ENCODE results near the gene ADAM21.
"Not testable (repeated sequence)": the region's sequence is repeated elsewhere in the genome, so short reads cannot be mapped to it uniquely, and the experiment has no call there.

Gene ADAM21

DNA sequence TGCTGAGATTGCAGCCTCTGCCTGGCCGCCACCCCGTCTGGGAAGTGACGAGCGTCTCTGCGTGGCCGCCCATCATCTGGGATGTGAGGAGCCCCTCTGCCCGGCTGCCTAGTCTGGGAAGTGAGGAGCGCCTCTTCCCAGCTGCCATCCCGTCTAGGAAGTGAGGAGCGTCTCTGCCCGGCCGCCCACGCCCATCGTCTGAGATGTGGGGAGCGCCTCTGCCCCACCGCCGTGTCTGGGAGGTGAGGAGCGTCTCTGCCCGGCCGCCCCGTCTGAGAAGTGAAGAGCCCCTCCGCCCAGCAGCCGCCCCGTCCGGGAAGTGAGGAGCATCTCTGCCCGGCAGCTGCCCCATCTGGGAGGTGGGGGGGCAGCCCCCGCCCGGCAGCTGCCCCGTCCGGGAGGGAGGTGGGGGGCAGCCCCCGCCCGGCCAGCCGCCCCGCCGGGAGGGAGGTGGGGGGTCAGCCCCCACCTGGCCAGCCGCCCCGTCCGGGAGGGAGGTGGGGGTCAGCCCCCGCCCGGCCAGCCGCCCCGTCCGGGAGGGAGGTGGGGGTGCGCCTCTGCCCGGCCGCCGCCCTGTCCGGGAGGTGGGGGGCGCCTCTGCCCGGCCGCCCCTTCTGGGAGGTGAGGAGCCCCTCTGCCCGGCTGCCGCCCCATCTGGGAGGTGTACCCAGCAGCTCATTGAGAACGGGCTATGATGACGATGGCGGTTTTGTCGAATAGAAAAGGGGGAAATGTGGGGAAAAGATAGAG is 25.6 kb downstream of the ADAM21 start:
- DNase-seq (ENCODE audit: low spot score): not testable (repeated sequence)

DNA sequence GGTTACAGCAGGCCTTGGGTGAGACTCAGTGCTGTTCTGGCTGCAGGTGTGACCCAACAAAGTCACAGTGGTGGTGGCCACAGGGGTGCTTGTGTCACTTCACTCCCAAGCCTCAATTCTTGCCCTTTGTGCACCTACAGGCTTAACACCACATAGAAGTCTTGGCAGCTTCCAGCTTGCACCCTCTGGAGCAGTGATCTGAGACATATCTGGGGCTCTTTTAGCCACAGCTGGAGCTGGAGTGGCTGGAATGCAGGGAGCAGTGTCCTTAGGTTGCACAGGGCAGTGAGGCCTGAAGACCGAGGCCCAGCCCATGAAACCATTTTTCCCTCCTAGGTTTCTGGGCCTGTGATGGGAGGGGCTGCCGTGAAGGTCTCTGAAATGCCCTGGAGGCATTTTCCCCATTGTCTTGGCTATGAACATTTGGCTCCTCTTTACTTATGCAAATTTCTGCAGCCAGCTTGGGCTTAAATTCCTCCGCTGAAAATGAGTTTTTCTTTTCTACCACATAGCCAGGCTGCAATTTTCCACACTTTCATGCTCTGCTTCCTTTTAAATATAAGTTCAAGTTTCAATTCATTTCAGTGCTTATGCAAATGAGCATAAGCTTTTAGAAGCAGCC is 37.7 kb downstream of the ADAM21 start:
- DNase-seq (ENCODE audit: low spot score): no peak

DNA sequence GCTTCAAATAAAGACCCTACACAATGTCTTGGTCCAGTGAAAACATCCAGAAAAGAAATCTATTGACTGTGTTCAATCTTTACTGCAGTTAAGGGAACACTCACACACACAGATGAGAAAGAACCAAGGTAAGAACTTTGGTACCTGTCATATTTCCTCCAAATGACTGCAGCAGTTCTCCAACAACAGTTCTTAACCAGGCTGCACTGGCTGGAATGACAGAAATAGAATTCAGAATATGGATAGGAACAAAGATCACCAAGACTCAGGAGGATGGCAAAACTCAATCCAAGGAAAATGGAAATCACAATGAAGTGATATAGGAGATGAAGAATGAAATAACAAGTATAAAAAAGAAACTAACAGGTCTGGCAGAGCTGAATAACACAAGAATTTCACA is 46.2 kb downstream of the ADAM21 start:
- no peak for DNase-seq (ENCODE audit: low spot score)

Measured in CD4-positive, alpha-beta T cell treated with Interleukin-2 at 100 ng/mL for 4 hours (primary cell).